GM19238 (cell line): ENCODE measurements around the gene SLC25A26.
A peak's percentile ranks its signal among the peaks of the same experiment; 100 is the strongest.

Source experiments
- DNase-seq: peaks from one replicate; pipeline ENCODE4 v3.0.0; 2011; ENCODE audit warnings: low spot score; ENCODE audit not compliant: insufficient read length

The SLC25A26 gene

GRCh38 chr3:66370179-66370578 lies 149.4 kb downstream of the SLC25A26 start:
- DNase-seq, result no peak

GRCh38 chr3:66371432-66371831 lies 150.6 kb downstream of the SLC25A26 start:
- no peak for DNase-seq

- DNase-seq, result no peak
Measured at GRCh38 chr3:66372681-66373350, 152.0 kb downstream of the SLC25A26 start.

- no peak for DNase-seq
Measured at GRCh38 chr3:66376568-66376967, 155.8 kb downstream of the SLC25A26 start.

GRCh38 chr3:66377800-66378199 lies 157.0 kb downstream of the SLC25A26 start:
- DNase-seq, result no peak

- DNase-seq, result no peak
Measured at GRCh38 chr3:66378256-66378655, 157.5 kb downstream of the SLC25A26 start.

GRCh38 chr3:66379565-66379964 lies 158.8 kb downstream of the SLC25A26 start:
- DNase-seq, result no peak

- DNase-seq, result no peak
Measured at GRCh38 chr3:66380200-66380932, 159.6 kb downstream of the SLC25A26 start.

GRCh38 chr3:66381626-66382025 lies 160.8 kb downstream of the SLC25A26 start:
- DNase-seq, result no peak

- DNase-seq, result no peak
Measured at GRCh38 chr3:66382142-66382541, 161.3 kb downstream of the SLC25A26 start.

GRCh38 chr3:66383023-66383422 lies 162.2 kb downstream of the SLC25A26 start:
- DNase-seq, result no peak

GRCh38 chr3:66383998-66384745 lies 163.4 kb downstream of the SLC25A26 start:
- DNase-seq, result no peak

GRCh38 chr3:66385066-66385465 lies 164.3 kb downstream of the SLC25A26 start:
- no peak for DNase-seq

- peak; percentile 71 for DNase-seq
Measured at GRCh38 chr3:66386011-66386924, 165.5 kb downstream of the SLC25A26 start.

GRCh38 chr3:66386925-66387650 lies 166.3 kb downstream of the SLC25A26 start:
- DNase-seq, result peak; percentile 43

- no peak for DNase-seq
Measured at GRCh38 chr3:66390013-66390412, 169.2 kb downstream of the SLC25A26 start.

- no peak for DNase-seq
Measured at GRCh38 chr3:66392512-66392911, 171.7 kb downstream of the SLC25A26 start.

GRCh38 chr3:66392966-66393332 lies 172.1 kb downstream of the SLC25A26 start:
- DNase-seq, result no peak

GRCh38 chr3:66393333-66394005 lies 172.7 kb downstream of the SLC25A26 start:
- no peak for DNase-seq
